CD4-positive, alpha-beta memory T cell (primary cell): ENCODE data around the gene TTC33. TPM values are rescaled to one million over a fixed set of nuclear protein-coding genes. Genes with fewer than 3 reads are reported as not detected.
A peak's percentile ranks its signal among the peaks of the same experiment; 100 is the strongest.

ENCODE experiments used
- CTCF ChIA-PET: fragments of 350-600 bp; sonication (Branson Sonifier 250); formaldehyde crosslinking; loops from one replicate; lab custom pipeline; 2021; ENCODE audit warnings: inconsistent platforms; ENCODE audit not compliant: partially characterized antibody; lab: Charles Lee
- POLR2A ChIA-PET: fragments of 350-600 bp; sonication (Branson Sonifier 250); formaldehyde crosslinking; loops from one replicate; lab custom pipeline; 2021; ENCODE audit not compliant: partially characterized antibody; lab: Charles Lee
- DNase-seq, 5 donors: peaks; one replicate each; pipeline versions ENCODE4 v3.0.0 to v3.0.0-alpha.2; 2020 to 2022; ENCODE audit warnings: mixed read lengths in 1 of 5
- H3K27ac ChIP-seq: one replicate; pipeline ENCODE4 v1.7.0; 2013; ENCODE audit warnings: low read depth, low read length
- H3K27me3 ChIP-seq: 2 replicates; pipeline ENCODE4 v1.7.0; 2013; ENCODE audit warnings: mild to moderate bottlenecking, low read length, moderate library complexity; ENCODE audit not compliant: insufficient read depth
- H3K36me3 ChIP-seq: 2 replicates; pipeline ENCODE4 v1.7.0; 2013; ENCODE audit warnings: mild to moderate bottlenecking, low read length, moderate library complexity; ENCODE audit not compliant: insufficient read depth
- H3K4me1 ChIP-seq: 2 replicates; pipeline ENCODE4 v1.7.0; 2013; ENCODE audit warnings: mild to moderate bottlenecking, low read length, moderate library complexity; ENCODE audit not compliant: insufficient read depth
- H3K4me3 ChIP-seq, 2 donors: one replicate each; pipeline ENCODE4 v1.7.0; 2013; ENCODE audit warnings: low read length in 2 of 2, mild to moderate bottlenecking in 1 of 2
- H3K9me3 ChIP-seq, 2 donors: one replicate each; pipeline ENCODE4 v1.7.0; 2013; ENCODE audit warnings: low read length in 2 of 2, control low read depth in 1 of 2; ENCODE audit not compliant: control insufficient read depth in 1 of 2
- H3K27ac Mint-ChIP-seq, 7 donors: one replicate each; pipeline ENCODE4 v1.8.0; 2020 to 2021; ENCODE audit warnings: mixed read lengths in 7 of 7, mild to moderate bottlenecking in 6 of 7, inconsistent platforms in 3 of 7, moderate library complexity in 3 of 7
- H3K27me3 Mint-ChIP-seq, 2 donors: one replicate each; pipeline ENCODE4 v1.8.0; 2020 to 2021; ENCODE audit warnings: mixed read lengths in 2 of 2
- H3K36me3 Mint-ChIP-seq, 2 donors: one replicate each; pipeline ENCODE4 v1.8.0; 2020 to 2021; ENCODE audit warnings: mixed read lengths in 2 of 2, inconsistent platforms in 1 of 2, mild to moderate bottlenecking in 1 of 2
- H3K4me1 Mint-ChIP-seq, 4 donors: one replicate each; pipeline ENCODE4 v1.8.0; 2020 to 2021; ENCODE audit warnings: mixed read lengths in 4 of 4, mild to moderate bottlenecking in 1 of 4
- H3K4me3 Mint-ChIP-seq, 8 donors: one replicate each; pipeline ENCODE4 v1.8.0; 2020 to 2021; ENCODE audit warnings: mixed read lengths in 8 of 8, mild to moderate bottlenecking in 7 of 8, moderate library complexity in 6 of 8, inconsistent platforms in 3 of 8
- H3K9me3 Mint-ChIP-seq, 8 donors: one replicate each; pipeline ENCODE4 v1.8.0; 2020 to 2021; ENCODE audit warnings: mixed read lengths in 8 of 8, mild to moderate bottlenecking in 5 of 8, inconsistent platforms in 3 of 8, moderate library complexity in 1 of 8
- intact Hi-C: fragments of 100-400 bp; cut with micrococcal nuclease; formaldehyde crosslinking; loops from one replicate; pipeline ENCODE4 v1.15.1; 2023
- polyA plus RNA-seq, 2 donors: library from polyadenylated mRNA; unstranded; fragments of 300-500 nt; fragmentation: Illumina TruSeq; gene quantifications; one replicate each; pipeline ENCODE4 v1.2.3, GENCODE V29; 2021
- total RNA-seq, 2 experiments: library from RNA; stranded (reverse); gene quantifications; one replicate each; pipeline ENCODE4 v1.2.3, GENCODE V29; 2021

Gene TTC33
- total and polyA plus RNA-seq, 4 experiments from 2014 or later = 13.2 to 17.2 (median 15.7) TPM

DNA sequence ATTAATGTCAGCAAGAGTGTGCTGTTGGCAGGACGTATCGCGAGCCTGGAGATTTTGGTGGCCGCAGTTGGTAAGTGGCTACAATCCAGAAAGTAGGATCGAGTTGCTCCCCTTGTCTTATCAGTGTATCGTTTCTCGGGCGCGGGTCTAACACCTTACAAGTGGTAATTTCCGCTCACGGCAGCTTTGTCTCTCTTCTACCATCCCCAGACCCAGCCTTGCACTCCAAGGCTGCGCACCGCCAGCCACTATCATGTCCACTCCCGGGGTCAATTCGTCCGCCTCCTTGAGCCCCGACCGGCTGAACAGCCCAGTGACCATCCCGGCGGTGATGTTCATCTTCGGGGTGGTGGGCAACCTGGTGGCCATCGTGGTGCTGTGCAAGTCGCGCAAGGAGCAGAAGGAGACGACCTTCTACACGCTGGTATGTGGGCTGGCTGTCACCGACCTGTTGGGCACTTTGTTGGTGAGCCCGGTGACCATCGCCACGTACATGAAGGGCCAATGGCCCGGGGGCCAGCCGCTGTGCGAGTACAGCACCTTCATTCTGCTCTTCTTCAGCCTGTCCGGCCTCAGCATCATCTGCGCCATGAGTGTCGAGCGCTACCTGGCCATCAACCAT is 74.9 kb downstream of the TTC33 start:
- CTCF ChIA-PET = interaction anchor here (0.7 to 8.0 kb wide), 13 partner anchors 8 to 732 kb away, joined by 3 to 58 read pairs (median 4); no protein-coding TSS in a partner anchor
- Mint-ChIP-seq H3K9me3 (peaks cover 0 to 9% (median 1%) of the 10 kb centered on the region in 8 donors), H3K27me3 (no peaks in the 10 kb centered on the region), H3K4me3 (peak overlapping the region; percentile 92 to 100 (median 99)), H3K36me3 (peaks cover 42 to 54% of the 10 kb centered on the region in 2 donors), H3K4me1 (peaks cover 29 to 69% (median 42%) of the 10 kb centered on the region in 4 donors), H3K27ac (peak overlapping the region; percentile 96 to 99 (median 98))
- peak overlapping the region; percentile 92 to 95 for H3K4me3 ChIP-seq
- intact Hi-C loops = loop anchor here (1.0 to 5.0 kb wide), 3 partner anchors 74 to 244 kb away; no protein-coding TSS in a partner anchor
- peak; percentile 62 to 72 (median 68) for DNase-seq
- no peaks in the 10 kb centered on the region for H3K27me3 ChIP-seq
- peaks cover under 1% of the 10 kb centered on the region for H3K36me3 ChIP-seq
- POLR2A ChIA-PET = interaction anchor here (0.6 to 9.5 kb wide), 37 partner anchors 8 to 297 kb away, joined by 3 to 194 read pairs (median 4); partner anchors contain the start of gene RPL37
- peak overlapping the region; percentile 86 for H3K27ac ChIP-seq
- peaks cover 46% of the 10 kb centered on the region for H3K4me1 ChIP-seq
- no peaks in the 10 kb centered on the region for H3K9me3 ChIP-seq

GRCh38 chr5:40679913-40680681 is 75.7 kb downstream of the TTC33 start, which contains the start of gene PTGER4:
PTGER4 (plus strand) TSS chr5:40679915; CDS start chr5:40680994, 1,079 bp downstream.
- peak in 4 of 5 donors; percentile 50 to 56 (median 53) for DNase-seq
- ChIA-PET CTCF (interaction anchor here (0.7 to 8.0 kb wide), 12 partner anchors 9 to 731 kb away, joined by 3 to 58 read pairs (median 4); no protein-coding TSS in a partner anchor), POLR2A (interaction anchor here (0.6 to 9.5 kb wide), 34 partner anchors 9 to 1246 kb away, joined by 3 to 194 read pairs (median 4); partner anchors contain the start of gene RPL37)
- intact Hi-C loops = loop anchor here (1.0 to 5.0 kb wide), 10 partner anchors 26 to 1408 kb away; partner anchors contain the start of gene RPL37
- H3K36me3 ChIP-seq = no peaks in the 10 kb centered on the region
- Mint-ChIP-seq H3K4me1 (peaks cover 29 to 69% (median 42%) of the 10 kb centered on the region in 4 donors), H3K36me3 (peaks cover 34 to 47% of the 10 kb centered on the region in 2 donors), H3K9me3 (peaks cover 0 to 9% (median 1%) of the 10 kb centered on the region in 8 donors), H3K27me3 (no peaks in the 10 kb centered on the region), H3K27ac (peak within 1 kb of the TSS; percentile 97 to 99 (median 98)), H3K4me3 (peak within 1 kb of the TSS; percentile 92 to 100 (median 99))
- H3K9me3 ChIP-seq = no peaks in the 10 kb centered on the region
- peaks cover 46% of the 10 kb centered on the region for H3K4me1 ChIP-seq
- H3K27ac ChIP-seq = peak within 1 kb of the TSS; percentile 86
- peak within 1 kb of the TSS; percentile 92 to 95 for H3K4me3 ChIP-seq
- no peaks in the 10 kb centered on the region for H3K27me3 ChIP-seq

GRCh38 chr5:40679148-40679912 is 76.4 kb downstream of the TTC33 start:
- Mint-ChIP-seq H3K27me3 (no peaks in the 10 kb centered on the region), H3K9me3 (peaks cover 0 to 9% (median 1%) of the 10 kb centered on the region in 8 donors), H3K4me1 (peaks cover 34 to 70% (median 46%) of the 10 kb centered on the region in 4 donors), H3K36me3 (peaks cover 34 to 42% of the 10 kb centered on the region in 2 donors), H3K4me3 (peak overlapping the region; percentile 92 to 100 (median 99)), H3K27ac (peak overlapping the region; percentile 87 to 99 (median 98))
- no peaks in the 10 kb centered on the region for H3K27me3 ChIP-seq
- DNase-seq = peak; percentile 90 to 92 (median 90)
- H3K27ac ChIP-seq = peak overlapping the region; percentile 86
- peak overlapping the region; percentile 74 to 92 for H3K4me3 ChIP-seq
- ChIA-PET CTCF (interaction anchor here (0.9 to 8.0 kb wide), 7 partner anchors 9 to 731 kb away, joined by 3 to 58 read pairs (median 7); no protein-coding TSS in a partner anchor), POLR2A (interaction anchor here (0.6 to 9.5 kb wide), 28 partner anchors 9 to 1246 kb away, joined by 3 to 194 read pairs (median 6); no protein-coding TSS in a partner anchor)
- no peaks in the 10 kb centered on the region for H3K9me3 ChIP-seq
- H3K36me3 ChIP-seq = no peaks in the 10 kb centered on the region
- intact Hi-C loops = loop anchor here (1.0 to 5.0 kb wide), 7 partner anchors 25 to 1407 kb away; partner anchors contain the start of gene RPL37
- H3K4me1 ChIP-seq = peaks cover 46% of the 10 kb centered on the region

DNA sequence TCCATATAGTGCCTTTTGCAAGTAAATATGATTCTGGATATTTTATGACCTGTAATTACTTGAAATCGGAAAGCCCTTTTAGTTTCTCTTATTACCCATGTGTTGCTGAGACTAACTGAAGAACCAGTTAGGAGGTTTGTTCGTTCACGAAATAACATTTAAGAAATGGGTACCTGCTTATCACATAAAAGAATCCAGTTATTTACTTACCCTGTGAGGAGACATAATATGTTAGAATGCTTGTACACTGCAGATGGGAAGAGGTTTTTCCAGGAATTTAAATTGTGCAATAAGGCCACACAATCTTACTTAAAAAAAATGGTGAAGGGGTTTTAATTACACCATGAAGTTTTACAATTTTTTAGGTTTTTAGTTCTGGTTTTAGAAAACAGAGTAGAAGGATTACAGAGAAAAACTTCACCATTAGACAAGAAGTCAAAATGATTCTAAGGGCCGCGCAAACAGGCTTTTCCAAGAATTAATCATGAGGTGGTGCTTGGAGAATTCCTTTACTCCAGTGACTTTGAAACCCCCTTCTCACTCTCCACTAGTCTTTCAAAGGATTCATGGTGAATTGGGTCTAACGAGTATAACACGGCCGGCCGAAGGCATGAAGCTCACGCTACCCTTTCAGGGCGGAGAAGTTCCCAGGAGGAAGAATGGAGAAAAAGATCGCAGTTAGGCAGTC is 77.2 kb downstream of the TTC33 start:
- POLR2A ChIA-PET = interaction anchor here (1.6 to 9.5 kb wide), 8 partner anchors 7 to 270 kb away, joined by 3 to 194 read pairs (median 25); no protein-coding TSS in a partner anchor
- Histone ChIP-seq H3K27me3 (no peaks in the 10 kb centered on the region), H3K27ac (peak overlapping the region; percentile 86), H3K4me1 (peaks cover 53% of the 10 kb centered on the region), H3K9me3 (no peaks in the 10 kb centered on the region), H3K4me3 (peak overlapping the region; percentile 67 to 74), H3K36me3 (no peaks in the 10 kb centered on the region)
- peaks cover 39 to 74% (median 48%) of the 10 kb centered on the region in 4 donors for H3K4me1 Mint-ChIP-seq
- peaks cover 31 to 36% of the 10 kb centered on the region in 2 donors for H3K36me3 Mint-ChIP-seq
- peak overlapping the region; percentile 87 to 99 (median 98) for H3K27ac Mint-ChIP-seq
- H3K27me3 Mint-ChIP-seq = no peaks in the 10 kb centered on the region
- H3K9me3 Mint-ChIP-seq = peaks cover 0 to 9% (median 1%) of the 10 kb centered on the region in 8 donors
- no peak for DNase-seq
- intact Hi-C loops = loop anchor here (1.0 to 5.0 kb wide), 7 partner anchors 24 to 1406 kb away; partner anchors contain the start of gene RPL37
- peak overlapping the region; percentile 92 to 100 (median 99) for H3K4me3 Mint-ChIP-seq
- CTCF ChIA-PET = interaction anchor here (1.8 to 1.9 kb wide), 2 partner anchors 13 to 26 kb away, joined by 5 to 6 read pairs; no protein-coding TSS in a partner anchor

- peaks cover 58% of the 10 kb centered on the region for H3K4me1 ChIP-seq
- no peaks in the 10 kb centered on the region for H3K36me3 ChIP-seq
- Mint-ChIP-seq H3K4me3 (peak overlapping the region; percentile 34 to 100 (median 60)), H3K27me3 (no peaks in the 10 kb centered on the region), H3K9me3 (peaks cover 0 to 9% (median 1%) of the 10 kb centered on the region in 8 donors), H3K27ac (peak overlapping the region in 6 of 7 donors; percentile 23 to 99 (median 98)), H3K4me1 (peaks cover 43 to 74% (median 52%) of the 10 kb centered on the region in 4 donors), H3K36me3 (peaks cover 25 to 30% of the 10 kb centered on the region in 2 donors)
- ChIA-PET CTCF (interaction anchor here (1.0 to 2.6 kb wide), 4 partner anchors 11 to 26 kb away, joined by 3 to 7 read pairs (median 6); no protein-coding TSS in a partner anchor), POLR2A (interaction anchor here (0.8 to 8.5 kb wide), 9 partner anchors 8 to 268 kb away, joined by 3 to 158 read pairs (median 4); no protein-coding TSS in a partner anchor)
- H3K9me3 ChIP-seq = no peaks in the 10 kb centered on the region
- peak in 3 of 5 donors; percentile 40 to 62 (median 52) for DNase-seq
- H3K27ac ChIP-seq = peak overlapping the region; percentile 86
- intact Hi-C loops = loop anchor here (2.0 to 5.0 kb wide), 2 partner anchors 99 to 1406 kb away; no protein-coding TSS in a partner anchor
- H3K27me3 ChIP-seq = no peaks in the 10 kb centered on the region
- no peak overlapping the region for H3K4me3 ChIP-seq
These were observed 77.7 kb downstream of the TTC33 start for GRCh38 chr5:40678026-40678425.
